ENCODE measurements around the gene RHNO1.
"Not testable (repeated sequence)": the region's sequence is repeated elsewhere in the genome, so short reads cannot be mapped to it uniquely, and the experiment has no call there.

Gene RHNO1

GRCh38 chr12:2858944-2859421 lies 18.0 kb upstream of the RHNO1 start:
- peaks cover 4% of the 10 kb centered on the region; the same call in 1 of the 2 replicates for H3K4me1 ChIP-seq (ENCODE audit: control insufficient read depth, insufficient read depth, low read length)
- no peak overlapping the region for H3K27ac ChIP-seq (ENCODE audit: low read depth, low read length)
- peaks cover 55% of the 10 kb centered on the region for H3K36me3 ChIP-seq (ENCODE audit: control insufficient read depth, insufficient read depth, low read length)
- H3K27me3 ChIP-seq (ENCODE audit: control insufficient read depth, insufficient read depth, low read length): no peaks in the 10 kb centered on the region
- H3K4me3 ChIP-seq (ENCODE audit: low read depth, low read length): no peak overlapping the region
- no peaks in the 10 kb centered on the region for H3K9me3 ChIP-seq (ENCODE audit: control insufficient read depth, insufficient read depth, low read length)
- no peak overlapping the region for H3K9ac ChIP-seq (ENCODE audit: low read depth, low read length)

GRCh38 chr12:2860170-2860569 lies 16.9 kb upstream of the RHNO1 start:
- Histone ChIP-seq H3K4me1 (ENCODE audit: control insufficient read depth, insufficient read depth, low read length) (peaks cover 4% of the 10 kb centered on the region; the same call in 1 of the 2 replicates), H3K27me3 (ENCODE audit: control insufficient read depth, insufficient read depth, low read length) (no peaks in the 10 kb centered on the region), H3K9ac (ENCODE audit: low read depth, low read length) (no peak overlapping the region), H3K27ac (ENCODE audit: low read depth, low read length) (no peak overlapping the region), H3K9me3 (ENCODE audit: control insufficient read depth, insufficient read depth, low read length) (no peaks in the 10 kb centered on the region), H3K4me3 (ENCODE audit: low read depth, low read length) (no peak overlapping the region), H3K36me3 (ENCODE audit: control insufficient read depth, insufficient read depth, low read length) (peaks cover 67% of the 10 kb centered on the region)

GRCh38 chr12:2862876-2863275 lies 14.1 kb upstream of the RHNO1 start:
- H3K36me3 ChIP-seq (ENCODE audit: control insufficient read depth, insufficient read depth, low read length): peaks cover 91% of the 10 kb centered on the region
- H3K9me3 ChIP-seq (ENCODE audit: control insufficient read depth, insufficient read depth, low read length): no peaks in the 10 kb centered on the region
- H3K27ac ChIP-seq (ENCODE audit: low read depth, low read length): no peak overlapping the region
- no peak overlapping the region for H3K4me3 ChIP-seq (ENCODE audit: low read depth, low read length)
- no peaks in the 10 kb centered on the region for H3K4me1 ChIP-seq (ENCODE audit: control insufficient read depth, insufficient read depth, low read length)
- H3K27me3 ChIP-seq (ENCODE audit: control insufficient read depth, insufficient read depth, low read length): no peaks in the 10 kb centered on the region
- H3K9ac ChIP-seq (ENCODE audit: low read depth, low read length): no peak overlapping the region

- H3K36me3 ChIP-seq (ENCODE audit: control insufficient read depth, insufficient read depth, low read length): peaks cover 91% of the 10 kb centered on the region
- H3K4me3 ChIP-seq (ENCODE audit: low read depth, low read length): not testable (repeated sequence)
These were observed 13.6 kb upstream of the RHNO1 start for GRCh38 chr12:2863402-2863801.

GRCh38 chr12:2864198-2864597 lies 12.8 kb upstream of the RHNO1 start:
- no peaks in the 10 kb centered on the region for H3K9me3 ChIP-seq (ENCODE audit: control insufficient read depth, insufficient read depth, low read length)
- H3K4me3 ChIP-seq (ENCODE audit: low read depth, low read length): no peak overlapping the region
- H3K4me1 ChIP-seq (ENCODE audit: control insufficient read depth, insufficient read depth, low read length): no peaks in the 10 kb centered on the region
- peaks cover 91% of the 10 kb centered on the region for H3K36me3 ChIP-seq (ENCODE audit: control insufficient read depth, insufficient read depth, low read length)
- H3K9ac ChIP-seq (ENCODE audit: low read depth, low read length): no peak overlapping the region
- H3K27ac ChIP-seq (ENCODE audit: low read depth, low read length): no peak overlapping the region
- no peaks in the 10 kb centered on the region for H3K27me3 ChIP-seq (ENCODE audit: control insufficient read depth, insufficient read depth, low read length)

More at GRCh38 chr12:2863402-2863801, 13.6 kb upstream of the RHNO1 start:
- not testable (repeated sequence) for H3K27me3 ChIP-seq (ENCODE audit: control insufficient read depth, insufficient read depth, low read length); H3K9me3 ChIP-seq (ENCODE audit: control insufficient read depth, insufficient read depth, low read length); H3K4me1 ChIP-seq (ENCODE audit: control insufficient read depth, insufficient read depth, low read length); H3K9ac ChIP-seq (ENCODE audit: low read depth, low read length); H3K27ac ChIP-seq (ENCODE audit: low read depth, low read length)

GRCh38 chr12:2868986-2869632 lies 7.9 kb upstream of the RHNO1 start:
- H3K4me1 ChIP-seq (ENCODE audit: control insufficient read depth, insufficient read depth, low read length); H3K27ac ChIP-seq (ENCODE audit: low read depth, low read length); H3K27me3 ChIP-seq (ENCODE audit: control insufficient read depth, insufficient read depth, low read length); H3K9ac ChIP-seq (ENCODE audit: low read depth, low read length); H3K9me3 ChIP-seq (ENCODE audit: control insufficient read depth, insufficient read depth, low read length); H3K4me3 ChIP-seq (ENCODE audit: low read depth, low read length): not testable (repeated sequence)
- peaks cover 92% of the 10 kb centered on the region for H3K36me3 ChIP-seq (ENCODE audit: control insufficient read depth, insufficient read depth, low read length)

GRCh38 chr12:2876431-2877046 lies 484 bp upstream of the RHNO1 start:
- Histone ChIP-seq H3K27me3 (ENCODE audit: control insufficient read depth, insufficient read depth, low read length) (no peaks in the 10 kb centered on the region), H3K36me3 (ENCODE audit: control insufficient read depth, insufficient read depth, low read length) (peaks cover 52% of the 10 kb centered on the region), H3K27ac (ENCODE audit: low read depth, low read length) (peak overlapping the region; percentile 95), H3K9ac (ENCODE audit: low read depth, low read length) (peak overlapping the region; percentile 82), H3K9me3 (ENCODE audit: control insufficient read depth, insufficient read depth, low read length) (no peaks in the 10 kb centered on the region), H3K4me1 (ENCODE audit: control insufficient read depth, insufficient read depth, low read length) (peaks cover 11% of the 10 kb centered on the region), H3K4me3 (ENCODE audit: low read depth, low read length) (peak overlapping the region; percentile 100)

GRCh38 chr12:2877953-2878732 lies 1.1 kb downstream of the RHNO1 start:
- Histone ChIP-seq H3K36me3 (ENCODE audit: control insufficient read depth, insufficient read depth, low read length) (peaks cover 36% of the 10 kb centered on the region), H3K4me3 (ENCODE audit: low read depth, low read length) (peak overlapping the region; percentile 100), H3K27ac (ENCODE audit: low read depth, low read length) (peak overlapping the region; percentile 95), H3K27me3 (ENCODE audit: control insufficient read depth, insufficient read depth, low read length) (no peaks in the 10 kb centered on the region), H3K9ac (ENCODE audit: low read depth, low read length) (peak overlapping the region; percentile 98), H3K9me3 (ENCODE audit: control insufficient read depth, insufficient read depth, low read length) (no peaks in the 10 kb centered on the region), H3K4me1 (ENCODE audit: control insufficient read depth, insufficient read depth, low read length) (peaks cover 11% of the 10 kb centered on the region)

- Histone ChIP-seq H3K27me3 (ENCODE audit: control insufficient read depth, insufficient read depth, low read length) (no peaks in the 10 kb centered on the region), H3K4me1 (ENCODE audit: control insufficient read depth, insufficient read depth, low read length) (peaks cover 13% of the 10 kb centered on the region), H3K4me3 (ENCODE audit: low read depth, low read length) (no peak overlapping the region), H3K9me3 (ENCODE audit: control insufficient read depth, insufficient read depth, low read length) (no peaks in the 10 kb centered on the region), H3K27ac (ENCODE audit: low read depth, low read length) (no peak overlapping the region), H3K36me3 (ENCODE audit: control insufficient read depth, insufficient read depth, low read length) (peaks cover 21% of the 10 kb centered on the region), H3K9ac (ENCODE audit: low read depth, low read length) (no peak overlapping the region)
These were observed 2.8 kb downstream of the RHNO1 start for GRCh38 chr12:2879853-2880252.

- H3K27ac ChIP-seq (ENCODE audit: low read depth, low read length): peak overlapping the region; percentile 21
- no peaks in the 10 kb centered on the region for H3K27me3 ChIP-seq (ENCODE audit: control insufficient read depth, insufficient read depth, low read length)
- H3K4me1 ChIP-seq (ENCODE audit: control insufficient read depth, insufficient read depth, low read length): peaks cover 5% of the 10 kb centered on the region
- peaks cover 47% of the 10 kb centered on the region for H3K36me3 ChIP-seq (ENCODE audit: control insufficient read depth, insufficient read depth, low read length)
- H3K9me3 ChIP-seq (ENCODE audit: control insufficient read depth, insufficient read depth, low read length): no peaks in the 10 kb centered on the region
- H3K9ac ChIP-seq (ENCODE audit: low read depth, low read length): no peak overlapping the region
- no peak overlapping the region for H3K4me3 ChIP-seq (ENCODE audit: low read depth, low read length)
These were observed 7.8 kb downstream of the RHNO1 start for GRCh38 chr12:2884810-2885209.

All from HUES48 (cell line).